Esophagus squamous epithelium (tissue), 4 donors: ENCODE data around the gene PCDH17.

Experiments used
- POLR2A ChIP-seq, 4 donors: fragments of 450-650 bp; IDR thresholded peaks; one replicate each; pipeline ENCODE4 v1.6.1; 2017; ENCODE audit warnings: antibody characterized with exemption in 4 of 4, mild to moderate bottlenecking in 4 of 4, moderate library complexity in 3 of 4
- TF ChIP-seq, protein P1 (sequence below), 6 experiments: fragments of 450-650 bp in 4 of 6; fragments of 200-600 bp in 2 of 6; sonication (generic) in 2 of 6; IDR thresholded peaks; one replicate each; pipeline ENCODE4 v1.5.1; 2016 to 2019; ENCODE audit warnings: antibody characterized with exemption in 6 of 6, mild to moderate bottlenecking in 4 of 6, moderate library complexity in 4 of 6

DNA sequence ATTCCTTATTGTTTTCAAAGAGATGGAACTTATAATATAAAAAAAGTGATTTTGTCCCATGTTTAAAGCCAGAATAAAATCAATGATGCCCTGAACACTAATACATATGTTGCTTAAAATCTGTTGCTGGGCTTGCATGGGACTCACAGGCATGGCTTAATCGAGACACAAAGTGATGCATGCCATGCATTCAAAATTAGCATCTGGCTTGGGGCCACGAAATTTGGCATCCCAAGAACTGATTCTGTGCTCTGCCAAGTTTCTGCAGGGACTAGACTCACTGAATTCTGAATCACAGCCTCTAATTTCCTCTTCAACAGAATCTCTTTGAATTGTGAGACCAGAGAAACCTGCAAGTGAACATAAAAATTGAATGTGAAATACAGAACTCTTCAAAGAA is 109.2 kb downstream of the PCDH17 start:
- TF ChIP-seq, protein P1, sequence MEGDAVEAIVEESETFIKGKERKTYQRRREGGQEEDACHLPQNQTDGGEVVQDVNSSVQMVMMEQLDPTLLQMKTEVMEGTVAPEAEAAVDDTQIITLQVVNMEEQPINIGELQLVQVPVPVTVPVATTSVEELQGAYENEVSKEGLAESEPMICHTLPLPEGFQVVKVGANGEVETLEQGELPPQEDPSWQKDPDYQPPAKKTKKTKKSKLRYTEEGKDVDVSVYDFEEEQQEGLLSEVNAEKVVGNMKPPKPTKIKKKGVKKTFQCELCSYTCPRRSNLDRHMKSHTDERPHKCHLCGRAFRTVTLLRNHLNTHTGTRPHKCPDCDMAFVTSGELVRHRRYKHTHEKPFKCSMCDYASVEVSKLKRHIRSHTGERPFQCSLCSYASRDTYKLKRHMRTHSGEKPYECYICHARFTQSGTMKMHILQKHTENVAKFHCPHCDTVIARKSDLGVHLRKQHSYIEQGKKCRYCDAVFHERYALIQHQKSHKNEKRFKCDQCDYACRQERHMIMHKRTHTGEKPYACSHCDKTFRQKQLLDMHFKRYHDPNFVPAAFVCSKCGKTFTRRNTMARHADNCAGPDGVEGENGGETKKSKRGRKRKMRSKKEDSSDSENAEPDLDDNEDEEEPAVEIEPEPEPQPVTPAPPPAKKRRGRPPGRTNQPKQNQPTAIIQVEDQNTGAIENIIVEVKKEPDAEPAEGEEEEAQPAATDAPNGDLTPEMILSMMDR (IDR thresholded peaks at IDR 0.05) = no peak
- TF ChIP-seq POLR2A (IDR thresholded peaks at IDR 0.05) = no peak
